Lower leg skin (tissue), 3 donors: ENCODE data around the gene RNASE9.

Experiments used
- CTCF ChIP-seq, 3 donors: fragments of 450-650 bp; IDR thresholded peaks; one replicate each; pipeline ENCODE4 v1.5.1; 2016; ENCODE audit warnings: antibody characterized with exemption in 3 of 3, mild to moderate bottlenecking in 3 of 3, moderate library complexity in 2 of 3
- POLR2A ChIP-seq, 2 donors: fragments of 450-650 bp; IDR thresholded peaks; one replicate each; pipeline ENCODE4 v1.6.1; 2016 to 2017; ENCODE audit warnings: antibody characterized with exemption in 2 of 2, mild to moderate bottlenecking in 1 of 2, moderate library complexity in 1 of 2

- peak in 2 of 3 donors; percentile 15 to 81 for TF ChIP-seq CTCF (IDR thresholded peaks at IDR 0.05)
- TF ChIP-seq POLR2A (IDR thresholded peaks at IDR 0.05) = no peak
These were observed 48.6 kb upstream of the RNASE9 start for GRCh38 chr14:20609215-20610001.
